ENCODE data around the gene ATP13A5. TPM values are rescaled to one million over a fixed set of nuclear protein-coding genes. Genes with fewer than 3 reads are reported as not detected.

Gene ATP13A5
- total RNA-seq, 4 donors from 2014 or later, result 1.4 TPM; not detected in 3

GRCh38 chr3:193403307-193403706, 24.8 kb upstream of the ATP13A5 start:
- TF ChIP-seq CTCF (IDR thresholded peaks at IDR 0.05), result no peak
- no peak for TF ChIP-seq POLR2AphosphoS5 (IDR thresholded peaks at IDR 0.05)
- no peak for TF ChIP-seq POLR2A (IDR thresholded peaks at IDR 0.05)
- no peak for TF ChIP-seq EP300 (IDR thresholded peaks at IDR 0.05)
- Histone ChIP-seq H3K4me1 (no peaks in the 10 kb centered on the region), H3K36me3 (no peaks in the 10 kb centered on the region), H3K4me3 (no peak overlapping the region), H3K9me3 (no peaks in the 10 kb centered on the region), H3K27ac (no peak overlapping the region), H3K27me3 (no peaks in the 10 kb centered on the region)
- WGBS, 2 donors (ENCODE audit: low coverage in 1 of 2), result 79 to 96% methylated on average over 2 of the region's 2 CpGs
- no peak for ATAC-seq

DNA sequence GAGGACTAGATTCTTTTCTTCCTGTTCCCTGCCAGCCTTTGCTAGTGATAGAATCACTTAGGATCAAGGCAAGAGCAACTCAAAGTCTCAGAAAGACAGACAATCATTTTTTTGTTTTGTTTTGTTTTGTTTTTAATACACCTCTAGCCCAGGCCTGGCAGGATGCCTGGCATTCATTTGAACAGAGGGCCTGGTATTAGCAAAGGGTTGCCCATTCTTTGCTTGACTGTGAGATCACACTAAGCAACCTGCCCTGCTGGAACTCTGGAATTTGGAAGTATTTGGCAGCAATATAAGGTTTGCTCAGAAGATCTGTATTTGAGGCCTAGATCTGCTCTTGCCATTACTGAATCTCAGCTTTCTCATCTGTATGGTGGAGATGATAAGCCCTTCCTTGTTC, 21.8 kb upstream of the ATP13A5 start:
- no peak for TF ChIP-seq POLR2AphosphoS5 (IDR thresholded peaks at IDR 0.05)
- TF ChIP-seq POLR2A (IDR thresholded peaks at IDR 0.05), result no peak
- no peak for TF ChIP-seq CTCF (IDR thresholded peaks at IDR 0.05)
- no peak for TF ChIP-seq EP300 (IDR thresholded peaks at IDR 0.05)
- no peaks in the 10 kb centered on the region for H3K36me3 ChIP-seq
- no peak overlapping the region for H3K4me3 ChIP-seq
- H3K4me1 ChIP-seq, result no peaks in the 10 kb centered on the region
- no peak for ATAC-seq
- no peaks in the 10 kb centered on the region for H3K9me3 ChIP-seq
- no peaks in the 10 kb centered on the region for H3K27me3 ChIP-seq
- no peak overlapping the region for H3K27ac ChIP-seq

- TF ChIP-seq POLR2A (IDR thresholded peaks at IDR 0.05), result no peak
- no peak for TF ChIP-seq EP300 (IDR thresholded peaks at IDR 0.05)
- no peak for TF ChIP-seq POLR2AphosphoS5 (IDR thresholded peaks at IDR 0.05)
- no peak for TF ChIP-seq CTCF (IDR thresholded peaks at IDR 0.05)
- H3K27me3 ChIP-seq, result no peaks in the 10 kb centered on the region
- no peak for ATAC-seq
- H3K36me3 ChIP-seq, result no peaks in the 10 kb centered on the region
- no peak overlapping the region for H3K27ac ChIP-seq
- no peaks in the 10 kb centered on the region for H3K4me1 ChIP-seq
- no peaks in the 10 kb centered on the region for H3K9me3 ChIP-seq
- H3K4me3 ChIP-seq, result no peak overlapping the region
- WGBS, 2 donors (ENCODE audit: low coverage in 1 of 2), result 44 to 52% methylated on average over 2 to 3 of the region's 7 CpGs
Observed at GRCh38 chr3:193396451-193397244, 18.1 kb upstream of the ATP13A5 start.

DNA sequence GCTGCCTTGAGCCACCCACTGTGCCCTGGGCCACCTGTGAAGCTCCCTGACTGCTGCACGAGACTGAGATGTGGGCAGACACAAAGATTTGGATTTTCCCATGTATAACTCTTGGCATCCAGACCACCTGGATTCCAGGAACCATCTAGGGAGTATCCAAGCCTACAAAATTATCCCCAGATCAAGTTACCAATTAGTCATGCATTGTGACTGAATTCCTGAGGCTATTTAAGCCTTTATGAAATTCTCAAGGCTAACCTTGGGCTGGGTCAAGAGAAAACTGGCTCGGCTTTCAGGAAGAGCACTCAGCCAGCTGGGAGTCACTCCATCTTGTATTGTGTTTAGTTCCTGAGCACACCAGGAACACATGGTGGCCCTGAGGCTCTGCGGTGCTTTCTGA, 13.3 kb upstream of the ATP13A5 start:
- H3K4me3 ChIP-seq, result no peak overlapping the region
- H3K27ac ChIP-seq, result no peak overlapping the region
- TF ChIP-seq CTCF (IDR thresholded peaks at IDR 0.05) (no peak), EP300 (IDR thresholded peaks at IDR 0.05) (no peak), POLR2AphosphoS5 (IDR thresholded peaks at IDR 0.05) (no peak), POLR2A (IDR thresholded peaks at IDR 0.05) (no peak)
- whole genome bisulfite sequencing, 2 donors (ENCODE audit: low coverage in 1 of 2), result 41 to 100% methylated on average over 1 to 2 of the region's 3 CpGs
- H3K36me3 ChIP-seq, result no peaks in the 10 kb centered on the region
- ATAC-seq, result no peak
- H3K4me1 ChIP-seq, result no peaks in the 10 kb centered on the region
- H3K9me3 ChIP-seq, result no peaks in the 10 kb centered on the region
- no peaks in the 10 kb centered on the region for H3K27me3 ChIP-seq

- WGBS, 2 donors (ENCODE audit: low coverage in 1 of 2), result 83 to 91% methylated on average over 1 to 2 of the region's 2 CpGs
- no peak overlapping the region for H3K27ac ChIP-seq
- no peak overlapping the region for H3K4me3 ChIP-seq
- H3K4me1 ChIP-seq, result no peaks in the 10 kb centered on the region
- H3K9me3 ChIP-seq, result no peaks in the 10 kb centered on the region
- no peaks in the 10 kb centered on the region for H3K36me3 ChIP-seq
- no peak for ATAC-seq
- no peaks in the 10 kb centered on the region for H3K27me3 ChIP-seq
- TF ChIP-seq POLR2A (IDR thresholded peaks at IDR 0.05) (no peak), CTCF (IDR thresholded peaks at IDR 0.05) (no peak)
Observed at GRCh38 chr3:193389335-193389734, 10.8 kb upstream of the ATP13A5 start.
